Mucosa of stomach (tissue), 1 donor: Measurements from ENCODE around the gene INTS7.

Source experiments
- H3K27me3 ChIP-seq: one replicate; pipeline ENCODE4 v1.7.0; 2013; ENCODE audit warnings: mild to moderate bottlenecking, low read length; ENCODE audit not compliant: control insufficient read depth, insufficient read depth
- H3K36me3 ChIP-seq: one replicate; pipeline ENCODE4 v1.7.0; 2013; ENCODE audit warnings: low read length; ENCODE audit not compliant: control insufficient read depth, insufficient read depth
- H3K4me1 ChIP-seq: one replicate; pipeline ENCODE4 v1.7.0; 2013; ENCODE audit warnings: mild to moderate bottlenecking, low read length; ENCODE audit not compliant: control insufficient read depth, insufficient read depth
- H3K4me3 ChIP-seq: one replicate; pipeline ENCODE4 v1.7.0; 2013; ENCODE audit warnings: low read length
- H3K9ac ChIP-seq: one replicate; pipeline ENCODE4 v1.7.0; 2013; ENCODE audit warnings: mild to moderate bottlenecking, low read length, moderate library complexity
- H3K9me3 ChIP-seq: one replicate; pipeline ENCODE4 v1.7.0; 2013; ENCODE audit warnings: mild to moderate bottlenecking, low read length, moderate library complexity; ENCODE audit not compliant: control insufficient read depth
- donor health status: Pancreatic carcinoma.

INTS7 gene

GRCh38 chr1:211891708-211892107, 143.6 kb downstream of the INTS7 start:
- no peaks in the 10 kb centered on the region for H3K36me3 ChIP-seq
- no peak overlapping the region for H3K4me3 ChIP-seq

More at GRCh38 chr1:211891708-211892107, 143.6 kb downstream of the INTS7 start:
- Histone ChIP-seq H3K4me1 (peaks cover 10% of the 10 kb centered on the region), H3K9ac (no peak overlapping the region), H3K9me3 (no peaks in the 10 kb centered on the region), H3K27me3 (no peaks in the 10 kb centered on the region)
